GM12878 (cell line): ENCODE data around the gene OR10J1. TPM values are rescaled to one million over a fixed set of nuclear protein-coding genes. Genes with fewer than 3 reads are reported as not detected.

Experiments used
- ATAC-seq: fragments of 200-7000 bp; cut with Tn5 transposase; 3 replicates; pipeline ENCODE4 v1.9.1; 2020; ENCODE audit warnings: mild to moderate bottlenecking, moderate library complexity
- BruUV-seq: library from RNA; stranded (reverse); fragments of 400-500 nt; replicated peaks from 2 replicates; lab custom pipeline; 2021; lab: Mats Ljungman, UMichigan
- CTCF ChIA-PET: fragments of 300-600 bp; sonication (Branson Sonifier 250); formaldehyde crosslinking; extraction: SDS; loops from one replicate; lab custom pipeline; 2021; ENCODE audit warnings: inconsistent platforms; lab: Yijun Ruan, JAX
- POLR2A ChIA-PET: fragments of 350-600 bp; formaldehyde crosslinking; extraction: SDS; loops from one replicate; lab custom pipeline; 2021; ENCODE audit warnings: inconsistent platforms; lab: Charles Lee
- RAD21 ChIA-PET: fragments of 300-600 bp; sonication (Branson Sonifier 250); formaldehyde crosslinking; loops from one replicate; lab custom pipeline; 2023; ENCODE audit warnings: antibody characterized with exemption; ENCODE audit not compliant: unreplicated experiment; lab: Charles Lee
- SMC1A ChIA-PET: fragments of 300-600 bp; sonication (Branson Sonifier 250); formaldehyde crosslinking; loops from one replicate; lab custom pipeline; 2023; ENCODE audit not compliant: unreplicated experiment, uncharacterized antibody; lab: Charles Lee
- DNase-seq: peaks from one replicate; pipeline ENCODE4 v3.0.0-alpha.2; 2011; ENCODE audit warnings: low read depth, low spot score
- FAIRE-seq: peaks from 3 replicates; lab custom pipeline; 2011; peaks lifted over from hg19 to GRCh38; lab: Jason Lieb, UNC
- H2AFZ ChIP-seq: 2 replicates; pipeline ENCODE4 v1.6.0; 2011; ENCODE audit warnings: low read depth, low read length, control low read depth; ENCODE audit not compliant: control insufficient read depth
- H3K27ac ChIP-seq: 2 replicates; pipeline ENCODE4 v1.5.1; 2011; ENCODE audit warnings: control low read depth; ENCODE audit not compliant: control insufficient read depth, insufficient read depth
- H3K27me3 ChIP-seq, 2 experiments: replicated peaks in 1 of 2; 2 replicates each; pipeline versions ENCODE4 v1.6.0 to v1.6.1; 2011; ENCODE audit warnings: low read length in 1 of 2; ENCODE audit not compliant: control insufficient read depth in 2 of 2, insufficient read depth in 2 of 2
- H3K36me3 ChIP-seq, 2 experiments: 2 replicates each; pipeline ENCODE4 v1.5.1; 2011; ENCODE audit warnings: low read length in 1 of 2; ENCODE audit not compliant: control insufficient read depth in 2 of 2, insufficient read depth in 2 of 2
- H3K4me1 ChIP-seq: 2 replicates; pipeline ENCODE4 v1.6.1; 2011; ENCODE audit warnings: mild to moderate bottlenecking, low read length, moderate library complexity, mixed read lengths; ENCODE audit not compliant: control insufficient read depth, insufficient read depth
- H3K4me2 ChIP-seq: 2 replicates; pipeline ENCODE4 v1.6.0; 2011; ENCODE audit warnings: control low read depth; ENCODE audit not compliant: control insufficient read depth, insufficient read depth
- H3K4me3 ChIP-seq: fragments of 200-600 bp; sonication (generic); 2 replicates; pipeline ENCODE4 v1.5.1; 2016
- H3K79me2 ChIP-seq: 2 replicates; pipeline ENCODE4 v1.6.0; 2011; ENCODE audit warnings: low read length; ENCODE audit not compliant: control insufficient read depth, insufficient read depth
- H3K9ac ChIP-seq: 2 replicates; pipeline ENCODE4 v1.8.0; 2011; ENCODE audit warnings: low read length, control low read depth, mixed read lengths; ENCODE audit not compliant: control insufficient read depth, insufficient read depth
- H3K9me3 ChIP-seq: replicated peaks from 3 replicates; pipeline ENCODE4 v1.5.1; 2011; ENCODE audit warnings: mild to moderate bottlenecking, low read length; ENCODE audit not compliant: control insufficient read depth, insufficient read depth
- H4K20me1 ChIP-seq: 2 replicates; pipeline ENCODE4 v1.6.0; 2011; ENCODE audit not compliant: control insufficient read depth, insufficient read depth
- CBX3 ChIP-seq: fragments of 200-600 bp; sonication (generic); IDR thresholded peaks from 2 replicates; pipeline ENCODE4 v1.6.1; 2016; ENCODE audit warnings: low read depth, borderline replicate concordance
- CHD4 ChIP-seq: fragments of 200-600 bp; sonication (generic); IDR thresholded peaks from 2 replicates; pipeline ENCODE4 v1.6.1; 2016; ENCODE audit warnings: mild to moderate bottlenecking
- CUX1 ChIP-seq: IDR thresholded peaks from 2 replicates; pipeline ENCODE4 v1.6.1; 2012; ENCODE audit warnings: improper control_type of control experiment, low read depth, low read length; ENCODE audit not compliant: insufficient replicate concordance
- DPF2 ChIP-seq: fragments of 450-650 bp; IDR thresholded peaks from 2 replicates; pipeline ENCODE4 v1.6.1; 2017; ENCODE audit warnings: mild to moderate bottlenecking
- ETV6 ChIP-seq, 2 experiments: fragments of 450-650 bp in 1 of 2; IDR thresholded peaks in 1 of 2; conservative IDR thresholded peaks in 1 of 2; 2 replicates each; pipeline ENCODE4 v1.6.1; 2014; ENCODE audit warnings: antibody characterized with exemption in 1 of 2, borderline replicate concordance in 1 of 2, low read depth in 1 of 2, mild to moderate bottlenecking in 1 of 2, moderate library complexity in 1 of 2
- HSF1 ChIP-seq: fragments of 150-350 bp; IDR thresholded peaks from 2 replicates; pipeline ENCODE4 v1.6.1; 2014; ENCODE audit warnings: mild to moderate bottlenecking, low read depth, low read length
- IRF3 ChIP-seq: fragments of 450-650 bp; IDR thresholded peaks from 2 replicates; pipeline ENCODE4 v1.6.1; 2014; ENCODE audit warnings: mild to moderate bottlenecking
- NR2C1 ChIP-seq: fragments of 450-650 bp; IDR thresholded peaks from 2 replicates; pipeline ENCODE4 v1.6.1; 2017; ENCODE audit warnings: antibody characterized with exemption, mild to moderate bottlenecking, moderate library complexity
- NR2C2 ChIP-seq: IDR thresholded peaks from 2 replicates; pipeline ENCODE4 v1.6.1; 2011; ENCODE audit warnings: borderline replicate concordance, low read depth; ENCODE audit not compliant: control insufficient read depth, insufficient read length
- POLR2AphosphoS5 ChIP-seq: IDR thresholded peaks from 2 replicates; pipeline ENCODE4 v1.6.1; 2011; ENCODE audit warnings: mild to moderate bottlenecking, low read length, inconsistent platforms
- RELA ChIP-seq: fragments of 450-650 bp; IDR thresholded peaks from 2 replicates; pipeline ENCODE4 v1.8.0; 2014; ENCODE audit warnings: borderline replicate concordance; ENCODE audit not compliant: partially characterized antibody
- SMAD5 ChIP-seq: IDR thresholded peaks from 2 replicates; pipeline ENCODE4 v1.6.1; 2016; ENCODE audit warnings: antibody characterized with exemption, low read depth
- USF2 ChIP-seq: IDR thresholded peaks from 2 replicates; pipeline ENCODE4 v1.6.1; 2011; ENCODE audit warnings: low read depth, low read length, improper control_type of control experiment, borderline replicate concordance
- ZNF207 ChIP-seq: fragments of 450-650 bp; IDR thresholded peaks from 2 replicates; pipeline ENCODE4 v1.6.1; 2014; ENCODE audit warnings: antibody characterized with exemption, mild to moderate bottlenecking, borderline replicate concordance
- ZNF217 ChIP-seq: fragments of 450-650 bp; IDR thresholded peaks from 2 replicates; pipeline ENCODE4 v1.6.1; 2017; ENCODE audit warnings: antibody characterized with exemption, mild to moderate bottlenecking
- ZNF384 ChIP-seq: IDR thresholded peaks from 2 replicates; pipeline ENCODE4 v1.6.1; 2012; ENCODE audit warnings: low read depth, mild to moderate bottlenecking, low read length, improper control_type of control experiment, borderline replicate concordance
- WGBS: methylation state at CpG from one replicate; pipeline ENCODE4 v1.1.6; 2016; ENCODE audit warnings: low lambda C conversion rate; ENCODE audit not compliant: insufficient replicate concordance, insufficient coverage; ENCODE audit errors: missing lambda C conversion rate; 5-methylcytosine and 5-hydroxymethylcytosine counted together
- in situ Hi-C: fragments of 300-500 bp; cut with MboI; formaldehyde crosslinking; loops from 9 replicates; pipeline ENCODE4 v1.14.3; 2018; ENCODE audit warnings: mixed read lengths
- intact Hi-C: fragments of 100-400 bp; cut with micrococcal nuclease; formaldehyde crosslinking; loops from one replicate; pipeline ENCODE4 v1.14.2; 2022; ENCODE audit not compliant: unreplicated experiment
- polyA plus RNA-seq, 11 experiments: library from polyadenylated mRNA; depleted of rRNA in 4 of 11; unstranded in 6 of 11; stranded (reverse) in 5 of 11; fragments of >200 nt; fragmentation: Nextera tagmentation in 4 of 11; fragmentation: Illumina TruSeq in 1 of 11; extraction: Ambion mirVana in 4 of 11; extraction: Trizol in 1 of 11; gene quantifications; 1 replicate in 1 of 11; 2 replicates in 10 of 11; pipeline versions ENCODE4 v1.2.1 to v1.2.3, GENCODE V29; 2011 to 2016; ENCODE audit warnings: inconsistent platforms in 2 of 11, missing spikeins in 2 of 11, low read depth in 1 of 11
- total RNA-seq, 4 experiments: library from RNA; depleted of rRNA in 3 of 4; stranded (reverse); fragments of >200 nt in 3 of 4; fragmentation: Illumina TruSeq in 1 of 4; extraction: Trizol in 1 of 4; gene quantifications; 2 replicates each; pipeline versions ENCODE4 v1.2.1 to v1.2.3, GENCODE V29; 2013 to 2021

OR10J1 gene
- total and polyA plus RNA-seq, 10 of the 15 experiments (the other 5 are each of a cell fraction or from before 2014, with no cell fraction given), result not detected

GRCh38 chr1:159465191-159465603 is 25.7 kb downstream of the OR10J1 start (continued):
- TF ChIP-seq ZNF217 (no peak), IRF3 (no peak), ETV6 (conservative IDR thresholded peaks at IDR 0.05 in 1 of 2, IDR thresholded peaks at IDR 0.05 in 1 of 2; ENCODE audit: borderline replicate concordance in 1 of 2, low read depth in 1 of 2) (no peak), SMAD5 (no peak), ZNF207 (no peak), HSF1 (no peak), POLR2AphosphoS5 (no peak)

GRCh38 chr1:159468321-159468720 is 28.8 kb downstream of the OR10J1 start:
- Histone ChIP-seq H3K4me2 (no peak overlapping the region), H3K79me2 (no peaks in the 10 kb centered on the region), H3K27me3 (no peaks in the 10 kb centered on the region), H3K36me3 (no peaks in the 10 kb centered on the region), H3K9me3 (no peaks in the 10 kb centered on the region), H3K9ac (no peak overlapping the region), H3K27ac (no peak overlapping the region), H3K4me1 (no peaks in the 10 kb centered on the region), H4K20me1 (no peaks in the 10 kb centered on the region), H3K4me3 (no peak overlapping the region), H2AFZ (no peak overlapping the region)
- POLR2A ChIA-PET, result no interaction called here
- 34% methylated on average over 2 of the region's 2 CpGs for WGBS
- in situ Hi-C loops (no loop called here), intact Hi-C loops (no loop called here)
- RAD21 ChIA-PET, result no interaction called here
- SMC1A ChIA-PET, result no interaction called here
- FAIRE-seq, result no peak
- CTCF ChIA-PET, result no interaction called here
- BruUV-seq, result no TSS peak
- DNase-seq, result no peak
- ATAC-seq, result no peak
- no peak for TF ChIP-seq CHD4
- TF ChIP-seq USF2, result no peak
- no peak for TF ChIP-seq DPF2
- TF ChIP-seq CBX3, result no peak
- TF ChIP-seq NR2C1, result no peak
- TF ChIP-seq RELA, result no peak
- no peak for TF ChIP-seq NR2C2
- TF ChIP-seq ZNF384, result no peak
- TF ChIP-seq CUX1, result no peak
- no peak for TF ChIP-seq ZNF207
